Peyer's patch (tissue), 4 donors: ENCODE results near the gene AXIN1.

Experiments
- POLR2A ChIP-seq, 2 donors: fragments of 450-650 bp; IDR thresholded peaks; one replicate each; pipeline ENCODE4 v1.5.1; 2017; ENCODE audit warnings: antibody characterized with exemption in 2 of 2, mild to moderate bottlenecking in 2 of 2, moderate library complexity in 2 of 2
- TF ChIP-seq, protein P1 (sequence below), 6 experiments: fragments of 450-650 bp in 4 of 6; fragments of 200-600 bp in 2 of 6; sonication (generic) in 1 of 6; IDR thresholded peaks; one replicate each; pipeline ENCODE4 v1.5.1; 2017 to 2019; ENCODE audit warnings: antibody characterized with exemption in 6 of 6, mild to moderate bottlenecking in 3 of 6, moderate library complexity in 1 of 6

DNA sequence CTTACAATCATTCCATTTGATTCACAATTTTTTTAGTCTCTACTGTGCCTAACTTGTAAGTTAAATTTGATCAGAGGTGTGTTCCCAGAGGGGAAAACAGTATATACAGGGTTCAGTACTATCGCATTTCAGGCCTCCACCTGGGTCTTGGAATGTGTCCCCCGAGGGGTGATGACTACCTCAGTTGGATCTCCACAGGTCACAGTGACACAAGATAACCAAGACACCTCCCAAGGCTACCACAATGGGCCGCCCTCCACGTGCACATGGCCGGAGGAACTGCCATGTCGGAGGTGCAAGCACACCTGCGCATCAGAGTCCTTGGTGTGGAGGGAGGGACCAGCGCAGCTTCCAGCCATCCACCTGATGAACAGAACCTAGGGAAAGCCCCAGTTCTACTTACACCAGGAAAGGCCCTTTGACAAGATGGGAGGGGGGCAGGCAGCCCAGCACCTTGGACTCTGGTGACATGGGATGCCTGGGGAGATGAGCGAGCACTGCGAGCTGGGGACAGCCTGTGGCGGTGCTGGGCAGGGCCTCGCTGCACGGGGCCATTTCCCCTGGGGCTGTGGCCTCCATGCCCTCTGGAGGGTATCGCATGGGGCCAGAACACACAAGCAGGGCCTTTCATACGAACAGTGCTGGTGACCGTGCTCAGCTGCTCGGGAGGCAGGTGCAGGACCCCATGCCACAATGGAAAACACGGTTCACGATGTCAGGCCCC lies 35.6 kb downstream of the AXIN1 start:
- TF ChIP-seq, protein P1, sequence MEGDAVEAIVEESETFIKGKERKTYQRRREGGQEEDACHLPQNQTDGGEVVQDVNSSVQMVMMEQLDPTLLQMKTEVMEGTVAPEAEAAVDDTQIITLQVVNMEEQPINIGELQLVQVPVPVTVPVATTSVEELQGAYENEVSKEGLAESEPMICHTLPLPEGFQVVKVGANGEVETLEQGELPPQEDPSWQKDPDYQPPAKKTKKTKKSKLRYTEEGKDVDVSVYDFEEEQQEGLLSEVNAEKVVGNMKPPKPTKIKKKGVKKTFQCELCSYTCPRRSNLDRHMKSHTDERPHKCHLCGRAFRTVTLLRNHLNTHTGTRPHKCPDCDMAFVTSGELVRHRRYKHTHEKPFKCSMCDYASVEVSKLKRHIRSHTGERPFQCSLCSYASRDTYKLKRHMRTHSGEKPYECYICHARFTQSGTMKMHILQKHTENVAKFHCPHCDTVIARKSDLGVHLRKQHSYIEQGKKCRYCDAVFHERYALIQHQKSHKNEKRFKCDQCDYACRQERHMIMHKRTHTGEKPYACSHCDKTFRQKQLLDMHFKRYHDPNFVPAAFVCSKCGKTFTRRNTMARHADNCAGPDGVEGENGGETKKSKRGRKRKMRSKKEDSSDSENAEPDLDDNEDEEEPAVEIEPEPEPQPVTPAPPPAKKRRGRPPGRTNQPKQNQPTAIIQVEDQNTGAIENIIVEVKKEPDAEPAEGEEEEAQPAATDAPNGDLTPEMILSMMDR (IDR thresholded peaks at IDR 0.05), result no peak
- no peak for TF ChIP-seq POLR2A (IDR thresholded peaks at IDR 0.05)
